GM19240 (cell line): Measurements from ENCODE around the gene IGFBP4.

ENCODE experiments used
- DNase-seq: peaks from one replicate; pipeline ENCODE4 v3.0.0; 2011; ENCODE audit warnings: low spot score; ENCODE audit not compliant: insufficient read length

The IGFBP4 gene

GRCh38 chr17:40487371-40488020 is 44.2 kb downstream of the IGFBP4 start:
- no peak for DNase-seq

- no peak for DNase-seq
These were observed 47.1 kb downstream of the IGFBP4 start for GRCh38 chr17:40490289-40490853.

- DNase-seq = no peak
These were observed 47.7 kb downstream of the IGFBP4 start for GRCh38 chr17:40490982-40491381.

GRCh38 chr17:40491486-40491885 is 48.2 kb downstream of the IGFBP4 start:
- no peak for DNase-seq

- DNase-seq = no peak
These were observed 50.4 kb downstream of the IGFBP4 start for GRCh38 chr17:40493697-40494096.

- no peak for DNase-seq
These were observed 51.9 kb downstream of the IGFBP4 start for GRCh38 chr17:40495140-40495539.

- DNase-seq = no peak
These were observed 52.9 kb downstream of the IGFBP4 start for GRCh38 chr17:40496170-40496569.

- no peak for DNase-seq
These were observed 53.6 kb downstream of the IGFBP4 start for GRCh38 chr17:40496634-40497420.

GRCh38 chr17:40497695-40498094 is 54.4 kb downstream of the IGFBP4 start:
- no peak for DNase-seq

GRCh38 chr17:40498281-40499084 is 55.2 kb downstream of the IGFBP4 start:
- no peak for DNase-seq

GRCh38 chr17:40499551-40500189 is 56.4 kb downstream of the IGFBP4 start:
- no peak for DNase-seq

GRCh38 chr17:40500190-40500589 is 56.9 kb downstream of the IGFBP4 start:
- no peak for DNase-seq

- no peak for DNase-seq
These were observed 57.5 kb downstream of the IGFBP4 start for GRCh38 chr17:40500709-40501108.

GRCh38 chr17:40501499-40501911 is 58.3 kb downstream of the IGFBP4 start, which contains the start of gene TNS4:
Gene TNS4, minus strand, starts transcription at chr17:40501623. Its CDS starts 5,198 bp downstream, at chr17:40496425.
- no peak for DNase-seq

GRCh38 chr17:40502716-40503115 is 59.5 kb downstream of the IGFBP4 start:
- DNase-seq = no peak

- DNase-seq = no peak
These were observed 59.9 kb downstream of the IGFBP4 start for GRCh38 chr17:40503154-40503553.

GRCh38 chr17:40506786-40507185 is 63.5 kb downstream of the IGFBP4 start:
- DNase-seq = no peak
